Thyroid gland (tissue), 4 donors: ENCODE results near the gene CDR2. TPM values are rescaled to one million over a fixed set of nuclear protein-coding genes. Genes with fewer than 3 reads are reported as not detected.
"Not testable (repeated sequence)": the region's sequence is repeated elsewhere in the genome, so short reads cannot be mapped to it uniquely, and the experiment has no call there.

ENCODE experiments used
- DNase-seq, 2 donors: peaks; one replicate each; pipeline ENCODE4 v3.0.0-alpha.2; 2019
- H3K27ac ChIP-seq, 3 donors: fragments of 200-600 bp; sonication (generic); 1 replicate in 2 of 3; 2 replicates in 1 of 3; pipeline ENCODE4 v1.5.1; 2016 to 2019; ENCODE audit warnings: mild to moderate bottlenecking in 1 of 3, moderate library complexity in 1 of 3
- H3K27me3 ChIP-seq: fragments of 200-600 bp; sonication (generic); one replicate; pipeline ENCODE4 v1.5.1; 2019
- H3K36me3 ChIP-seq, 2 donors: fragments of 200-600 bp; sonication (generic); one replicate each; pipeline ENCODE4 v1.5.1; 2016 to 2019
- H3K4me1 ChIP-seq, 2 donors: fragments of 200-600 bp; sonication (generic); one replicate each; pipeline ENCODE4 v1.5.1; 2017 to 2019
- H3K4me3 ChIP-seq, 3 donors: fragments of 200-600 bp; sonication (generic); replicated peaks in 1 of 3; 1 replicate in 2 of 3; 2 replicates in 1 of 3; pipeline ENCODE4 v1.5.1; 2016; ENCODE audit warnings: mild to moderate bottlenecking in 1 of 3
- H3K9me3 ChIP-seq: fragments of 200-600 bp; sonication (generic); one replicate; pipeline ENCODE4 v1.5.1; 2017
- CTCF ChIP-seq, 6 experiments: fragments of 200-600 bp in 3 of 6; fragments of 450-650 bp in 3 of 6; sonication (generic) in 3 of 6; IDR thresholded peaks; one replicate each; pipeline ENCODE4 v1.5.1; 2016 to 2019; ENCODE audit warnings: antibody characterized with exemption in 6 of 6, mild to moderate bottlenecking in 2 of 6, inconsistent platforms in 1 of 6, moderate library complexity in 1 of 6
- POLR2A ChIP-seq, 2 donors: fragments of 450-650 bp; IDR thresholded peaks; one replicate each; pipeline ENCODE4 v1.6.1; 2017; ENCODE audit warnings: antibody characterized with exemption in 2 of 2, mild to moderate bottlenecking in 2 of 2, moderate library complexity in 1 of 2
- WGBS, 2 donors: methylation state at CpG; one replicate each; pipeline ENCODE4 v1.1.5; 2017; 5-methylcytosine and 5-hydroxymethylcytosine counted together
- intact Hi-C: fragments of 100-400 bp; cut with DNase I; formaldehyde crosslinking; loops from one replicate; pipeline ENCODE4 v1.15.1; 2023
- total RNA-seq, 4 donors: library from RNA; depleted of rRNA; stranded (reverse); fragments of >200 nt; gene quantifications; one replicate each; pipeline ENCODE4 v1.2.3, GENCODE V29; 2016

Gene CDR2
- total RNA-seq, 4 donors from 2014 or later, result 55.5 to 92.8 (median 79.2) TPM

GRCh38 chr16:22308824-22309520 lies 65.4 kb downstream of the CDR2 start:
- intact Hi-C loops, result no loop called here
- no peak overlapping the region for H3K4me3 ChIP-seq
- no peaks in the 10 kb centered on the region for H3K27me3 ChIP-seq
- H3K4me1 ChIP-seq, result no peaks in the 10 kb centered on the region
- WGBS, 2 donors, result 95 to 98% methylated on average over 15 to 24 of the region's 24 CpGs
- TF ChIP-seq CTCF (IDR thresholded peaks at IDR 0.05) (no peak), POLR2A (IDR thresholded peaks at IDR 0.05) (no peak)
- no peaks in the 10 kb centered on the region for H3K9me3 ChIP-seq
- peaks cover 35 to 50% of the 10 kb centered on the region in 2 donors for H3K36me3 ChIP-seq
- no peak overlapping the region for H3K27ac ChIP-seq
- no peak for DNase-seq

- H3K27me3 ChIP-seq, result no peaks in the 10 kb centered on the region
- no peak for TF ChIP-seq POLR2A (IDR thresholded peaks at IDR 0.05)
- TF ChIP-seq CTCF (IDR thresholded peaks at IDR 0.05), result no peak
- H3K36me3 ChIP-seq, result peaks cover 23 to 50% of the 10 kb centered on the region in 2 donors
- no peaks in the 10 kb centered on the region for H3K4me1 ChIP-seq
- no peaks in the 10 kb centered on the region for H3K9me3 ChIP-seq
- intact Hi-C loops, result no loop called here
- no peak for DNase-seq
- H3K4me3 ChIP-seq, result no peak overlapping the region
- no peak overlapping the region for H3K27ac ChIP-seq
- WGBS, 2 donors, result 94 to 96% methylated on average over 10 of the region's 10 CpGs
These were observed 66.6 kb downstream of the CDR2 start for GRCh38 chr16:22307838-22308237.

GRCh38 chr16:22306788-22307187 lies 67.6 kb downstream of the CDR2 start:
- WGBS, 2 donors, result 91 to 96% methylated on average over 7 of the region's 9 CpGs
- Histone ChIP-seq H3K4me3 (no peak overlapping the region), H3K36me3 (peaks cover 21 to 43% of the 10 kb centered on the region in 2 donors), H3K27ac (no peak overlapping the region), H3K27me3 (no peaks in the 10 kb centered on the region), H3K9me3 (no peaks in the 10 kb centered on the region), H3K4me1 (no peaks in the 10 kb centered on the region)
- no peak for DNase-seq
- no peak for TF ChIP-seq POLR2A (IDR thresholded peaks at IDR 0.05)
- no peak for TF ChIP-seq CTCF (IDR thresholded peaks at IDR 0.05)
- intact Hi-C loops, result no loop called here

- no peaks in the 10 kb centered on the region for H3K27me3 ChIP-seq
- no peaks in the 10 kb centered on the region for H3K9me3 ChIP-seq
- H3K27ac ChIP-seq, result no peak overlapping the region
- TF ChIP-seq POLR2A (IDR thresholded peaks at IDR 0.05) (no peak), CTCF (IDR thresholded peaks at IDR 0.05) (no peak)
- H3K36me3 ChIP-seq, result peaks cover 8 to 34% of the 10 kb centered on the region in 2 donors
- DNase-seq, result no peak
- H3K4me1 ChIP-seq, result peaks cover 2 to 5% of the 10 kb centered on the region in 2 donors
- WGBS, 2 donors, result 93 to 97% methylated on average over 4 of the region's 4 CpGs
- no peak overlapping the region for H3K4me3 ChIP-seq
- intact Hi-C loops, result no loop called here
These were observed 70.0 kb downstream of the CDR2 start for GRCh38 chr16:22304411-22304810.

GRCh38 chr16:22302776-22303363 lies 71.5 kb downstream of the CDR2 start:
- DNase-seq, result no peak
- Histone ChIP-seq H3K27me3 (no peaks in the 10 kb centered on the region), H3K4me1 (peaks cover 2 to 5% of the 10 kb centered on the region in 2 donors), H3K27ac (no peak overlapping the region), H3K36me3 (peaks cover 0 to 25% of the 10 kb centered on the region in 2 donors), H3K4me3 (no peak overlapping the region), H3K9me3 (no peaks in the 10 kb centered on the region)
- intact Hi-C loops, result no loop called here
- 91 to 97% methylated on average over 11 to 12 of the region's 12 CpGs for WGBS, 2 donors
- TF ChIP-seq CTCF (IDR thresholded peaks at IDR 0.05), result no peak
- no peak for TF ChIP-seq POLR2A (IDR thresholded peaks at IDR 0.05)

GRCh38 chr16:22301423-22301822 lies 73.0 kb downstream of the CDR2 start:
- 92 to 96% methylated on average over 7 of the region's 7 CpGs for WGBS, 2 donors
- H3K9me3 ChIP-seq, intact Hi-C loops, H3K4me1 ChIP-seq, DNase-seq, H3K27ac ChIP-seq, H3K27me3 ChIP-seq, H3K4me3 ChIP-seq: not testable (repeated sequence)
- H3K36me3 ChIP-seq, result peaks cover 0 to 13% of the 10 kb centered on the region in 2 donors
